Measurements from ENCODE around the gene GLT8D2.
A peak's percentile ranks its signal among the peaks of the same experiment; 100 is the strongest.

Gene GLT8D2

GRCh38 chr12:104049903-104050356, at the start of gene GLT8D2:
Gene GLT8D2, minus strand, starts transcription at chr12:104050187. Its CDS starts 30,539 bp downstream, at chr12:104019648.
- in situ Hi-C loops (cut with HindIII; ENCODE audit: low sequenced_read_pairs), result no loop called here
- no peak for TF ChIP-seq CTCF (IDR thresholded peaks at IDR 0.05; ENCODE audit: low read depth, low read length, missing control alignments)
- peak; percentile 44 for DNase-seq (ENCODE audit: low read depth)

GRCh38 chr12:104097954-104098353, 48.0 kb upstream of the GLT8D2 start:
- DNase-seq (ENCODE audit: low read depth), result no peak
- no peak for TF ChIP-seq CTCF (IDR thresholded peaks at IDR 0.05; ENCODE audit: low read depth, low read length, missing control alignments)
- no peak overlapping the region for H3K4me3 ChIP-seq (ENCODE audit: low read depth, low read length)
- in situ Hi-C loops (cut with HindIII; ENCODE audit: low sequenced_read_pairs), result no loop called here

More at GRCh38 chr12:104049903-104050356, at the start of gene GLT8D2:
- peak within 1 kb of the TSS; percentile 55 for H3K4me3 ChIP-seq (ENCODE audit: low read depth, low read length)

- in situ Hi-C loops (cut with HindIII; ENCODE audit: low sequenced_read_pairs), result no loop called here
- no peak for TF ChIP-seq CTCF (IDR thresholded peaks at IDR 0.05; ENCODE audit: low read depth, low read length, missing control alignments)
- H3K4me3 ChIP-seq (ENCODE audit: low read depth, low read length), result no peak overlapping the region
- DNase-seq (ENCODE audit: low read depth), result no peak
These were observed 45.3 kb upstream of the GLT8D2 start for GRCh38 chr12:104095289-104095688.

- H3K4me3 ChIP-seq (ENCODE audit: low read depth, low read length), result no peak overlapping the region
- DNase-seq (ENCODE audit: low read depth), result no peak
- in situ Hi-C loops (cut with HindIII; ENCODE audit: low sequenced_read_pairs), result no loop called here
- TF ChIP-seq CTCF (IDR thresholded peaks at IDR 0.05; ENCODE audit: low read depth, low read length, missing control alignments), result no peak
These were observed 44.3 kb upstream of the GLT8D2 start for GRCh38 chr12:104094284-104094683.

GRCh38 chr12:104091136-104091535, 41.1 kb upstream of the GLT8D2 start:
- in situ Hi-C loops (cut with HindIII; ENCODE audit: low sequenced_read_pairs), result no loop called here
- TF ChIP-seq CTCF (IDR thresholded peaks at IDR 0.05; ENCODE audit: low read depth, low read length, missing control alignments), result no peak
- H3K4me3 ChIP-seq (ENCODE audit: low read depth, low read length), result no peak overlapping the region
- DNase-seq (ENCODE audit: low read depth), result no peak

GRCh38 chr12:104090685-104091084, 40.7 kb upstream of the GLT8D2 start:
- no peak for TF ChIP-seq CTCF (IDR thresholded peaks at IDR 0.05; ENCODE audit: low read depth, low read length, missing control alignments)
- H3K4me3 ChIP-seq (ENCODE audit: low read depth, low read length), result no peak overlapping the region
- in situ Hi-C loops (cut with HindIII; ENCODE audit: low sequenced_read_pairs), result no loop called here
- no peak for DNase-seq (ENCODE audit: low read depth)

All from astrocyte of the cerebellum (primary cell).